Measurements from ENCODE around the gene CA10.

CA10 gene

DNA sequence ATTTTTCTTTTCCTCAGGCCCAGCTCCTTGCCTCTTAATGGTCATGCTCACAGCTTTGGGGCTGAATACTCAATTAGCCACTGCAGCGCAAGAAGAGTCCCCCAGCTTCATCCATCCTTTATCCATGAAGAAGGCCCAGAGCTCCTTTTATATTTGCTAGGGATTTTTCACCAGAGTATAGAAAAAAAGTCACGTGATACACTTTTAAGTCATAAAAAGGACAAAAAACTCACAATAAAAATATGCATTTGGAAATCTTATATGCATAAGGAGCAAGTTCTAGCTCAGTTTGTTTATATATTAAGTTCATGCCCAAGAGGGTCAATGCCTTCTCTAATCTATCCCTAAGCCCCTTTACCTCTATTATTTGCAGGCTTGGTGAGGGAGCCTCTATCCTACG lies 254.1 kb downstream of the CA10 start:
- Histone ChIP-seq H3K4me3 (ENCODE audit: low read depth, low read length) (no peak overlapping the region), H3K4me1 (ENCODE audit: control insufficient read depth, insufficient read depth, low read length) (no peaks in the 10 kb centered on the region), H3K36me3 (ENCODE audit: control insufficient read depth, insufficient read depth, low read length) (no peaks in the 10 kb centered on the region), H3K27me3 (ENCODE audit: control insufficient read depth, insufficient read depth, low read length) (no peaks in the 10 kb centered on the region), H3K9me3 (ENCODE audit: control insufficient read depth, insufficient read depth, low read length) (no peaks in the 10 kb centered on the region), H3K9ac (ENCODE audit: low read depth, low read length) (no peak overlapping the region)

DNA sequence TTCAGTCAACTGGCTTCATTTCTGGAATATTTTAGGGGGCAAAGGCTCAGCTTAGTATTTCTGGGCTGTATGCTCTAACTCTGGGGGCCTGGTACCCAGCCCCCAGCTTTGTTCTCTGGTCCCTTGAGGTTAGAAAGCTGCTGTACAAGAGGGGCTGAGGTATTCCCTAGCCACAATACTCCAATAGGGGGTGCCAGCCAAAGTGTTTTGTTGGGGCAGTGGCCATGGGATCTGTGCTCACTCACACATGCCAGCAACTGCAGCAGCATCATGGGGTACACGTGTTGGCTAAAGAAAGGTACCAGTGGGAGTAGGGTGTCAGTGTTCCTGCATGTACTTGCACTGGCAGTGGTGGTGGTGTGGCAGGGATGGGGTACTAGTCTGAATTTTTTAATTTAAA lies 257.3 kb downstream of the CA10 start:
- no peak overlapping the region for H3K9ac ChIP-seq (ENCODE audit: low read depth, low read length)
- no peaks in the 10 kb centered on the region for H3K4me1 ChIP-seq (ENCODE audit: control insufficient read depth, insufficient read depth, low read length)
- H3K9me3 ChIP-seq (ENCODE audit: control insufficient read depth, insufficient read depth, low read length) = no peaks in the 10 kb centered on the region
- no peaks in the 10 kb centered on the region for H3K36me3 ChIP-seq (ENCODE audit: control insufficient read depth, insufficient read depth, low read length)
- H3K4me3 ChIP-seq (ENCODE audit: low read depth, low read length) = no peak overlapping the region
- no peaks in the 10 kb centered on the region for H3K27me3 ChIP-seq (ENCODE audit: control insufficient read depth, insufficient read depth, low read length)

DNA sequence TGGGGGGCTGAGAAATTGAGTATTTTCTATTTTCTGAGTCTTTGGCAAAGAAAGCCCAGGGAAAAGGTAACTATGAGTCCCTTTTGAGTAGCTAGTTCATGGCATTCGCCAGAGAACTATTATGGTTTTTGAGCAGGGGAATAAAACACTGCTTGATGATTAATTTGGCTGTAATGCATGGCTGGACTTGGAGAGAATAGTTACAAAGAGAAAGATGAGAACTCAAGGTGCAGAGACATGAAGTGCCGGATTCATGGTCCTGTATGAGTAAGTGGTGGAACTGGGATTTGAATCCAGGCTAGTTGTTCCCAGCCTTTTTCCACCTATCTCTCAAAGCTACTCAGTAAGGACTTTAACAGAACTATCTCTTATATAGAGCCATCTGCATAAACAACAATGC lies 266.6 kb downstream of the CA10 start:
- Histone ChIP-seq H3K4me1 (ENCODE audit: control insufficient read depth, insufficient read depth, low read length) (no peaks in the 10 kb centered on the region), H3K9me3 (ENCODE audit: control insufficient read depth, insufficient read depth, low read length) (no peaks in the 10 kb centered on the region), H3K36me3 (ENCODE audit: control insufficient read depth, insufficient read depth, low read length) (no peaks in the 10 kb centered on the region), H3K27me3 (ENCODE audit: control insufficient read depth, insufficient read depth, low read length) (no peaks in the 10 kb centered on the region), H3K9ac (ENCODE audit: low read depth, low read length) (no peak overlapping the region), H3K4me3 (ENCODE audit: low read depth, low read length) (no peak overlapping the region)

DNA sequence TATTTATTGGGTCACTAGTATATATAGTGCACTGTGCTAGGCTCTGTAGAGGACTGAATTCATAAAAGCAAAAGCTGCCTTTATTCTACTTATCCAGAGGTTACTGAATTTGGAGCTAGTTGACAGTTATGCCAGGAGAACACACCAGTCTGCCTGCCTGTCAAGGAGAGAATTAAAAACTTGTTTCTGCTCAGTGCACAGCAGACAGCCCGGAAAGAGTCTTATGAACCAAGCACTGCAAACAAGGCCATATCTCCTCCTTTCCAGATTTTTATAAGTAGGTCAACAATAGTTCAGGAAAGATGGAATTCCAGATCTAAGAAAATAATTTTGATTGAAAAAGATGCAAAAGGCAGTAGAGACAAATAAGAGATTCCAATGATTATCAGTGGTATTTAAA lies 267.8 kb downstream of the CA10 start:
- Histone ChIP-seq H3K9ac (ENCODE audit: low read depth, low read length) (no peak overlapping the region), H3K9me3 (ENCODE audit: control insufficient read depth, insufficient read depth, low read length) (no peaks in the 10 kb centered on the region), H3K4me1 (ENCODE audit: control insufficient read depth, insufficient read depth, low read length) (no peaks in the 10 kb centered on the region), H3K4me3 (ENCODE audit: low read depth, low read length) (no peak overlapping the region), H3K36me3 (ENCODE audit: control insufficient read depth, insufficient read depth, low read length) (no peaks in the 10 kb centered on the region), H3K27me3 (ENCODE audit: control insufficient read depth, insufficient read depth, low read length) (no peaks in the 10 kb centered on the region)

DNA sequence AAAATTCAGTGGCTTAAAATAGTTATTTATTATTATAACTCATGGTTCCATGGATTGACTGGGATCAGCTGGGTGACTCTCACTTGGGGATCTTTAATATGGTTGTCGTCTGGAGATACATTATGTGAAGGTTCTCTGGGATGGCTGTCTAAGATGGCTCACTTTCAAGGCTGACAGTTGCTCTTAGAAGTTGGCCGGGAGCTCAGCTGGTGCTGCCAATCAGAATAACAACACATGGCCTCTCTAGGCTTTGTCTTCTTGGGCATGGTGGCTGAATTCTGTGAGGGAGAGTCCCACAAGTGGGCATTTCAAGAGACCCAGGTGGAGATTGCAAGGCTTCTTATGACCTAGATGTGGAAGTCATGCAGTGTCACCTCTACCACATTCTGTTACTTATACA lies 269.7 kb downstream of the CA10 start:
- Histone ChIP-seq H3K9me3 (ENCODE audit: control insufficient read depth, insufficient read depth, low read length) (no peaks in the 10 kb centered on the region), H3K4me1 (ENCODE audit: control insufficient read depth, insufficient read depth, low read length) (no peaks in the 10 kb centered on the region), H3K27me3 (ENCODE audit: control insufficient read depth, insufficient read depth, low read length) (no peaks in the 10 kb centered on the region), H3K4me3 (ENCODE audit: low read depth, low read length) (no peak overlapping the region), H3K9ac (ENCODE audit: low read depth, low read length) (no peak overlapping the region), H3K36me3 (ENCODE audit: control insufficient read depth, insufficient read depth, low read length) (no peaks in the 10 kb centered on the region)

DNA sequence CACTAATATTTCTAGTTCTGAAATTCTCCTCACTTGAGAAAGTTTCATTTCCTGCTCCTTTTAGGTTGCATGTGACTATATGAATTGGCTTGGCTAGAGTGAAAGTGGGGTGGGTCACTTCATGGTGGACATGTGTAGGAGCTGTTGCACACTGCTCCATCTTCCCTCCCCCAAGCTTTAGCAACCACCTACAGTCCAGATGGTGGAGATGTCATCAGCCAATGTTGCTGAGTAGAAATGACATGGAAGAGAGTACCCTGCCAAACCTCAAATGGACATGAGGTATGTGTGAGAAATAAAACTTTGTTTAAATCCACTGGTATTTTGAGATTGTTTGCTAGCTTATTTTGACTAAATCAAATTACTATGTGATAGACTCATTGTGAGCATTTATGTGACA lies 281.5 kb downstream of the CA10 start:
- Histone ChIP-seq H3K4me1 (ENCODE audit: control insufficient read depth, insufficient read depth, low read length) (peaks cover 3% of the 10 kb centered on the region), H3K4me3 (ENCODE audit: low read depth, low read length) (no peak overlapping the region), H3K9me3 (ENCODE audit: control insufficient read depth, insufficient read depth, low read length) (no peaks in the 10 kb centered on the region), H3K9ac (ENCODE audit: low read depth, low read length) (no peak overlapping the region), H3K27me3 (ENCODE audit: control insufficient read depth, insufficient read depth, low read length) (no peaks in the 10 kb centered on the region), H3K36me3 (ENCODE audit: control insufficient read depth, insufficient read depth, low read length) (no peaks in the 10 kb centered on the region)

DNA sequence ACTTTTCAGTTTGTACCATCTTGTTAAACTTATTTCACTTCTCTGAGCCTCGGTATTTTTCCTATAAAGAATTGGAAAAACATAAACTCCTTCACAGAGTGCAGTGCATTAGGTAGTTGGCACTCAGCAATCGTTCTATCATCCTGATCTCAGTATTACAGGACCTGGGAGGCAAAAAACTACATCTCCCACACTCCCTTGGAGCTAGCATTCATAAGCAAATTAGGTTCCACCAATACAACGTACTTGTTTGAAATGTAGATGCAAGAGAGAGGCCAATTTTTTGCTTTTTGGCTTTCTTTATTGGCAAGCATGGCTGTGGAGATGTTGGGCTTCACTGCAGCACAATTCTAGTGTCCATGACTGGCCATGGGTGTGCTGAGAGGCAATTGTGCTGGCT lies 285.2 kb downstream of the CA10 start:
- peaks cover 3% of the 10 kb centered on the region for H3K4me1 ChIP-seq (ENCODE audit: control insufficient read depth, insufficient read depth, low read length)
- H3K9me3 ChIP-seq (ENCODE audit: control insufficient read depth, insufficient read depth, low read length) = no peaks in the 10 kb centered on the region
- no peaks in the 10 kb centered on the region for H3K27me3 ChIP-seq (ENCODE audit: control insufficient read depth, insufficient read depth, low read length)
- H3K36me3 ChIP-seq (ENCODE audit: control insufficient read depth, insufficient read depth, low read length) = no peaks in the 10 kb centered on the region
- H3K9ac ChIP-seq (ENCODE audit: low read depth, low read length) = no peak overlapping the region
- no peak overlapping the region for H3K4me3 ChIP-seq (ENCODE audit: low read depth, low read length)

DNA sequence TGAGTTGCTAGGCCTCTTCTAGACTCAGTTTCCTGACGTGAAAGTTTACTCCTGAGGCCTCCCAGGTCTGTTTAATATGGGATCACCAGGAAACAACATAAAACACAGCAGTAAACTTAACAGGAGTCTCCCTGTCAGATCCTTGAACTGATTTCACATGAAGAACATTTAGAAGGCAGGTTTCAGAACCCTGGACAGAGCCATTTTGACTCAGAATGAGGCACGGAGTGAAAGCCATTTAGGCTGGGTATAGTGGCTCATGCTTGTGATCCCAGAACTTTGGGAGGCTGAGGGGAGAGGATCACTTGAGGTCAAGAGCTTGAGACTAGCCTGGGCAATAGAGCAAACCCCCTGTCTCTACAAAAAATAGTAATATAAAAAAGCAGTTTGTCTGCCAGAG lies 289.1 kb downstream of the CA10 start:
- Histone ChIP-seq H3K27me3 (ENCODE audit: control insufficient read depth, insufficient read depth, low read length) (no peaks in the 10 kb centered on the region), H3K4me1 (ENCODE audit: control insufficient read depth, insufficient read depth, low read length) (peaks cover 3% of the 10 kb centered on the region), H3K9me3 (ENCODE audit: control insufficient read depth, insufficient read depth, low read length) (no peaks in the 10 kb centered on the region), H3K4me3 (ENCODE audit: low read depth, low read length) (no peak overlapping the region), H3K36me3 (ENCODE audit: control insufficient read depth, insufficient read depth, low read length) (no peaks in the 10 kb centered on the region), H3K9ac (ENCODE audit: low read depth, low read length) (no peak overlapping the region)

DNA sequence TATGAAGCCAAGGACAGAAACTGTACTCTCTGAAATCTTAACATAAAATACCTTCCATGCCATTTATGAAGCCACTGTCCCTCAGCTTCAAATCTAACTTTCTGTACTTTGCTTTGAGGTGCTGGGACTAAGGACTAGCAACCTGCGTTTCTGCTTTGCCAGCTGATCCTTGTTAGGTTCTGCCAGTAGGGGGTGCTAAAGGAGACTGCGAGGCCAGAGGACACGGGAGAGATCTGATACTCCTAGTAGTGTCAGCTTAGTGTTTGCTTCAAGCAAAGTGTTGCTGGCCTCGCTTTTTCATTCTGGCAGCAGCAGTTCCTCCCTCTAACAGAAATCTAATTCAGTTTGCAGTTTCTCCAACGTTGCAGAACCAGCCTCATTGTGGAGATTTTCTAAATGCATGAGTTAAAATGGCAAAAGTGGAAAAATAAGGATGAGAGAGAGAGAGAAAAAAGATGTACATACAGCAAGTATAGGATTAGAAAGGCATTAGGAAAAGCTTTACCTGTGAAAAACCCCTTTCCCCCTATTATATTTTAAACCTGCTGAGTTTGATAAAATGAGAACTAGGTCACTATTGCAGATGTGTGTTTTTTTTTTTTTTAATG lies 297.5 kb downstream of the CA10 start:
- Histone ChIP-seq H3K4me3 (ENCODE audit: low read depth, low read length) (no peak overlapping the region), H3K36me3 (ENCODE audit: control insufficient read depth, insufficient read depth, low read length) (no peaks in the 10 kb centered on the region), H3K9ac (ENCODE audit: low read depth, low read length) (no peak overlapping the region), H3K9me3 (ENCODE audit: control insufficient read depth, insufficient read depth, low read length) (no peaks in the 10 kb centered on the region), H3K27me3 (ENCODE audit: control insufficient read depth, insufficient read depth, low read length) (no peaks in the 10 kb centered on the region), H3K4me1 (ENCODE audit: control insufficient read depth, insufficient read depth, low read length) (no peaks in the 10 kb centered on the region)

DNA sequence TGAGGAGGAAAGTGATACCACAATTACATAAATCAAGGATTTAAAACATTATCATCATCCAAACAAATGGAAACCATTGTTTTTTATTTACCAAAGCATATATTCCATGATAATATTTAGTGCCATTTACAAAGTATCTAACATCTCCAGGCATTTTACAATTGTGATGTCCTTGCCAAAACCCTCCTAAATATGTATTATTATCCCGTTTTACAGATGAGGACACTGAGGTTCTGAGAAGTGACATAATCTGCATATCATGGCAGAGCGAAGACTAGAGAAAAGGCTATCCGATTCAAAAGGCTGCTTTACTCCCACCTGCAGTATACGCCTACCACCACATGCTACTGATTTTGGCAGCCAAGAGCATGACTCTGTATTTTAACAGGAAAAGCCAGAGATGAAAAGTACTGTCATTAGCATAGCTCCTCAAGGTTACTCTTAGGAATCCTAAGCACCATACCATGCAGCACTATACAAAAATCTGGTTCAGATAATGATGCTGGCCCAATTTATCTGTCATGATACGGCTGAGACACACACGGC lies 301.4 kb downstream of the CA10 start:
- no peaks in the 10 kb centered on the region for H3K4me1 ChIP-seq (ENCODE audit: control insufficient read depth, insufficient read depth, low read length)
- no peaks in the 10 kb centered on the region for H3K27me3 ChIP-seq (ENCODE audit: control insufficient read depth, insufficient read depth, low read length)
- H3K36me3 ChIP-seq (ENCODE audit: control insufficient read depth, insufficient read depth, low read length) = no peaks in the 10 kb centered on the region
- H3K9ac ChIP-seq (ENCODE audit: low read depth, low read length) = no peak overlapping the region
- no peak overlapping the region for H3K4me3 ChIP-seq (ENCODE audit: low read depth, low read length)
- H3K9me3 ChIP-seq (ENCODE audit: control insufficient read depth, insufficient read depth, low read length) = no peaks in the 10 kb centered on the region

DNA sequence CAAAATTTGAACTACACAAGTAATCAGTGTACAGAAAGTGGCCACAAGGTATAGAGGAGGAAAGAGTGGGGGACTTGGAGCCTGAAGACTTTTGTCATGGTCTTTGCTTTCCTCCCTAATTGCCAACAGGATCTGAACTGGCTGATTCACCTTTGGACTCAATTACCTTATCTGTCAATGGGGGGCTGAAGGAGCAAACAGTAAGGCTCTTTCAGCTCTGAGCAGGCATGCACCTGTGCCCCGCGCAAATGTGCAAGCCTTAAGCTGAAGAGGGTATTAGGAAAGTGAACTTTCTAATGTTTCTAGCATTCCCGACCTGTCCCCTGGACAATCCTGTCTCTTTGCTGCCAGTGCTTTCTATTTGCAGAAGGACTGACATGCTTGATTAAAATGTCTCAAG lies 302.7 kb downstream of the CA10 start:
- no peaks in the 10 kb centered on the region for H3K36me3 ChIP-seq (ENCODE audit: control insufficient read depth, insufficient read depth, low read length)
- no peak overlapping the region for H3K4me3 ChIP-seq (ENCODE audit: low read depth, low read length)
- H3K9me3 ChIP-seq (ENCODE audit: control insufficient read depth, insufficient read depth, low read length) = no peaks in the 10 kb centered on the region
- H3K4me1 ChIP-seq (ENCODE audit: control insufficient read depth, insufficient read depth, low read length) = no peaks in the 10 kb centered on the region
- H3K27me3 ChIP-seq (ENCODE audit: control insufficient read depth, insufficient read depth, low read length) = no peaks in the 10 kb centered on the region
- H3K9ac ChIP-seq (ENCODE audit: low read depth, low read length) = no peak overlapping the region

DNA sequence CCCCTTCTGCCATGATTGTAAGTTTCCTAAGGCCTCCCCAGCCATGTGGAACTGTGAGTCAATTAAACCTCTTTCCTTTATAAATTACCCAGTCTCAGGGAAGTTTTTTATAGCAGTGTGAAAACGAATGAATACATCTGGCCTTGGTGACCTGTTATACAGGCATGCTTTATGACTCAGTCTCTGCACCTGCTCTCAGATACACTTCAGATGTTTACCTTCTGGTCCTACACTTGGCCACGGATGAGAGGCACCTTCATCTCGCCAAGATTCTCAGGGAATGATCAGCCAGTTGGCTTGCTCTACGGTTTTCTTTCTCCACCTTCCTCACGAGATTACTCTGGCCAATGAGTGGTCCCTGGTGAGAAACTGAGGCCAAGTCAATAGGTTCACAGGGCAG lies 304.7 kb downstream of the CA10 start:
- H3K4me3 ChIP-seq (ENCODE audit: low read depth, low read length) = no peak overlapping the region
- no peaks in the 10 kb centered on the region for H3K4me1 ChIP-seq (ENCODE audit: control insufficient read depth, insufficient read depth, low read length)
- H3K9ac ChIP-seq (ENCODE audit: low read depth, low read length) = no peak overlapping the region
- H3K9me3 ChIP-seq (ENCODE audit: control insufficient read depth, insufficient read depth, low read length) = no peaks in the 10 kb centered on the region
- no peaks in the 10 kb centered on the region for H3K27me3 ChIP-seq (ENCODE audit: control insufficient read depth, insufficient read depth, low read length)
- no peaks in the 10 kb centered on the region for H3K36me3 ChIP-seq (ENCODE audit: control insufficient read depth, insufficient read depth, low read length)

All from iPS-15b (cell line).